T-helper 17 cell (primary cell): ENCODE results near the gene PDLIM5. TPM values are rescaled to one million over a fixed set of nuclear protein-coding genes. Genes with fewer than 3 reads are reported as not detected.

Experiments
- ATAC-seq: fragments of 150-1000 bp; cut with Tn5 transposase; 2 replicates; pipeline ENCODE4 v1.10.0; 2021; ENCODE audit warnings: mild to moderate bottlenecking, moderate library complexity
- DNase-seq, 3 donors: peaks; one replicate each; pipeline versions ENCODE4 v3.0.0 to v3.0.0-alpha.2; 2020 to 2021
- H3K9me3 ChIP-seq: one replicate; pipeline ENCODE4 v1.7.0; 2013; ENCODE audit warnings: low read length, mild to moderate bottlenecking; ENCODE audit not compliant: control insufficient read depth, poor library complexity, severe bottlenecking
- H3K27ac Mint-ChIP-seq: one replicate; pipeline ENCODE4 v1.8.0; 2022; ENCODE audit warnings: mild to moderate bottlenecking, moderate library complexity, mixed read lengths
- H3K27me3 Mint-ChIP-seq: one replicate; pipeline ENCODE4 v1.8.0; 2022; ENCODE audit warnings: mixed read lengths
- H3K36me3 Mint-ChIP-seq: one replicate; pipeline ENCODE4 v1.8.0; 2022; ENCODE audit warnings: low read depth, mixed read lengths
- H3K4me1 Mint-ChIP-seq: one replicate; pipeline ENCODE4 v1.8.0; 2022; ENCODE audit warnings: mild to moderate bottlenecking, mixed read lengths
- H3K4me3 Mint-ChIP-seq: one replicate; pipeline ENCODE4 v1.8.0; 2022; ENCODE audit warnings: mild to moderate bottlenecking, moderate library complexity, mixed read lengths
- total RNA-seq, 4 donors: library from RNA in 2 of 4; stranded (reverse) in 2 of 4; gene quantifications; one replicate each; pipeline ENCODE4 v1.2.3 and lab custom pipeline; 2022 to 2026

The PDLIM5 gene
- total RNA-seq, 2 donors from 2014 or later, result 25.9 to 37.6 TPM

GRCh38 chr4:94578195-94578594, 126.5 kb downstream of the PDLIM5 start:
- no peak for ATAC-seq
- H3K4me3 Mint-ChIP-seq, result no peak overlapping the region

GRCh38 chr4:94581766-94582165, 130.0 kb downstream of the PDLIM5 start:
- Mint-ChIP-seq H3K4me1 (no peaks in the 10 kb centered on the region), H3K4me3 (no peak overlapping the region), H3K27ac (no peak overlapping the region), H3K36me3 (peaks cover 2% of the 10 kb centered on the region), H3K27me3 (no peaks in the 10 kb centered on the region)
- ATAC-seq (no peak), DNase-seq (no peak)
- H3K9me3 ChIP-seq, result no peaks in the 10 kb centered on the region

More at GRCh38 chr4:94578195-94578594, 126.5 kb downstream of the PDLIM5 start:
- peaks cover 2% of the 10 kb centered on the region for H3K4me1 Mint-ChIP-seq
- H3K27me3 Mint-ChIP-seq, result no peaks in the 10 kb centered on the region
- H3K9me3 ChIP-seq, result no peaks in the 10 kb centered on the region
- no peak overlapping the region for H3K27ac Mint-ChIP-seq
- peaks cover 2% of the 10 kb centered on the region for H3K36me3 Mint-ChIP-seq
- no peak for DNase-seq

- DNase-seq, result no peak
- H3K36me3 Mint-ChIP-seq, result peaks cover 2% of the 10 kb centered on the region
- no peaks in the 10 kb centered on the region for H3K4me1 Mint-ChIP-seq
- H3K4me3 Mint-ChIP-seq, result no peak overlapping the region
- H3K27ac Mint-ChIP-seq, result no peak overlapping the region
- no peaks in the 10 kb centered on the region for H3K27me3 Mint-ChIP-seq
- H3K9me3 ChIP-seq, result no peaks in the 10 kb centered on the region
- no peak for ATAC-seq
Measured at GRCh38 chr4:94582517-94582916, 130.8 kb downstream of the PDLIM5 start.

- no peak for DNase-seq
- no peak overlapping the region for H3K4me3 Mint-ChIP-seq
- no peak for ATAC-seq
- no peaks in the 10 kb centered on the region for H3K27me3 Mint-ChIP-seq
- H3K4me1 Mint-ChIP-seq, result no peaks in the 10 kb centered on the region
- no peak overlapping the region for H3K27ac Mint-ChIP-seq
- peaks cover 2% of the 10 kb centered on the region for H3K36me3 Mint-ChIP-seq
- H3K9me3 ChIP-seq, result no peaks in the 10 kb centered on the region
Measured at GRCh38 chr4:94583914-94584641, 132.3 kb downstream of the PDLIM5 start.

GRCh38 chr4:94588896-94589693, 137.4 kb downstream of the PDLIM5 start:
- no peak for DNase-seq

GRCh38 chr4:94590493-94590892, 138.8 kb downstream of the PDLIM5 start:
- DNase-seq (no peak), ATAC-seq (no peak)
- no peaks in the 10 kb centered on the region for H3K27me3 Mint-ChIP-seq
- no peak overlapping the region for H3K27ac Mint-ChIP-seq
- no peaks in the 10 kb centered on the region for H3K9me3 ChIP-seq
- no peak overlapping the region for H3K4me3 Mint-ChIP-seq
- peaks cover 4% of the 10 kb centered on the region for H3K36me3 Mint-ChIP-seq
- H3K4me1 Mint-ChIP-seq, result peaks cover 3% of the 10 kb centered on the region

More at GRCh38 chr4:94588896-94589693, 137.4 kb downstream of the PDLIM5 start:
- no peaks in the 10 kb centered on the region for H3K27me3 Mint-ChIP-seq
- no peaks in the 10 kb centered on the region for H3K9me3 ChIP-seq
- no peak overlapping the region for H3K27ac Mint-ChIP-seq
- ATAC-seq, result no peak
- H3K4me3 Mint-ChIP-seq, result no peak overlapping the region
- peaks cover 3% of the 10 kb centered on the region for H3K4me1 Mint-ChIP-seq
- peaks cover 4% of the 10 kb centered on the region for H3K36me3 Mint-ChIP-seq

GRCh38 chr4:94591289-94591688, 139.5 kb downstream of the PDLIM5 start:
- peaks cover 3% of the 10 kb centered on the region for H3K4me1 Mint-ChIP-seq
- no peaks in the 10 kb centered on the region for H3K27me3 Mint-ChIP-seq
- no peak overlapping the region for H3K27ac Mint-ChIP-seq
- no peak overlapping the region for H3K4me3 Mint-ChIP-seq
- H3K36me3 Mint-ChIP-seq, result peaks cover 4% of the 10 kb centered on the region
- ATAC-seq (no peak), DNase-seq (no peak)
- H3K9me3 ChIP-seq, result no peaks in the 10 kb centered on the region

GRCh38 chr4:94595013-94595412, 143.3 kb downstream of the PDLIM5 start:
- Mint-ChIP-seq H3K36me3 (peaks cover 4% of the 10 kb centered on the region), H3K4me1 (peaks cover 3% of the 10 kb centered on the region), H3K4me3 (no peak overlapping the region), H3K27ac (no peak overlapping the region), H3K27me3 (no peaks in the 10 kb centered on the region)
- H3K9me3 ChIP-seq, result no peaks in the 10 kb centered on the region
- DNase-seq (no peak), ATAC-seq (no peak)

- peaks cover 3% of the 10 kb centered on the region for H3K4me1 Mint-ChIP-seq
- ATAC-seq (no peak), DNase-seq (no peak)
- no peaks in the 10 kb centered on the region for H3K9me3 ChIP-seq
- peaks cover 4% of the 10 kb centered on the region for H3K36me3 Mint-ChIP-seq
- H3K27me3 Mint-ChIP-seq, result no peaks in the 10 kb centered on the region
- H3K4me3 Mint-ChIP-seq, result no peak overlapping the region
- no peak overlapping the region for H3K27ac Mint-ChIP-seq
Measured at GRCh38 chr4:94595880-94596483, 144.2 kb downstream of the PDLIM5 start.

- no peaks in the 10 kb centered on the region for H3K9me3 ChIP-seq
- ATAC-seq (no peak), DNase-seq (no peak)
- H3K4me3 Mint-ChIP-seq, result no peak overlapping the region
- H3K36me3 Mint-ChIP-seq, result no peaks in the 10 kb centered on the region
- no peaks in the 10 kb centered on the region for H3K27me3 Mint-ChIP-seq
- no peak overlapping the region for H3K27ac Mint-ChIP-seq
- H3K4me1 Mint-ChIP-seq, result no peaks in the 10 kb centered on the region
Measured at GRCh38 chr4:94598758-94599157, 147.0 kb downstream of the PDLIM5 start.

- Mint-ChIP-seq H3K36me3 (peaks cover 3% of the 10 kb centered on the region), H3K27me3 (no peaks in the 10 kb centered on the region), H3K4me3 (no peak overlapping the region), H3K4me1 (peaks cover 6% of the 10 kb centered on the region), H3K27ac (no peak overlapping the region)
- no peak for ATAC-seq
- H3K9me3 ChIP-seq, result no peaks in the 10 kb centered on the region
- no peak for DNase-seq
Measured at GRCh38 chr4:94603170-94603747, 151.5 kb downstream of the PDLIM5 start.

GRCh38 chr4:94605241-94605805, 153.6 kb downstream of the PDLIM5 start:
- ATAC-seq (no peak), DNase-seq (no peak)
- H3K27ac Mint-ChIP-seq, result no peak overlapping the region
- no peaks in the 10 kb centered on the region for H3K27me3 Mint-ChIP-seq
- peaks cover 3% of the 10 kb centered on the region for H3K36me3 Mint-ChIP-seq
- no peak overlapping the region for H3K4me3 Mint-ChIP-seq
- H3K9me3 ChIP-seq, result no peaks in the 10 kb centered on the region
- H3K4me1 Mint-ChIP-seq, result peaks cover 10% of the 10 kb centered on the region

- ATAC-seq (no peak), DNase-seq (no peak)
Measured at GRCh38 chr4:94610145-94610544, 158.4 kb downstream of the PDLIM5 start.

More at GRCh38 chr4:94610145-94610544, 158.4 kb downstream of the PDLIM5 start:
- Mint-ChIP-seq H3K27ac (no peak overlapping the region), H3K4me1 (peaks cover 10% of the 10 kb centered on the region), H3K27me3 (no peaks in the 10 kb centered on the region), H3K36me3 (peaks cover 3% of the 10 kb centered on the region), H3K4me3 (no peak overlapping the region)
- no peaks in the 10 kb centered on the region for H3K9me3 ChIP-seq
